GM19467 (cell line): Measurements from ENCODE around the gene SLC6A6.

Experiments used
- ATAC-seq: cut with Tn5 transposase; IDR thresholded peaks from one replicate; pipeline ENCODE4 v1.9.1; 2021; ENCODE audit warnings: mild to moderate bottlenecking, moderate library complexity; ENCODE audit not compliant: unreplicated experiment

SLC6A6 gene

GRCh38 chr3:14464141-14464465 is 61.7 kb downstream of the SLC6A6 start:
- ATAC-seq, result no peak

DNA sequence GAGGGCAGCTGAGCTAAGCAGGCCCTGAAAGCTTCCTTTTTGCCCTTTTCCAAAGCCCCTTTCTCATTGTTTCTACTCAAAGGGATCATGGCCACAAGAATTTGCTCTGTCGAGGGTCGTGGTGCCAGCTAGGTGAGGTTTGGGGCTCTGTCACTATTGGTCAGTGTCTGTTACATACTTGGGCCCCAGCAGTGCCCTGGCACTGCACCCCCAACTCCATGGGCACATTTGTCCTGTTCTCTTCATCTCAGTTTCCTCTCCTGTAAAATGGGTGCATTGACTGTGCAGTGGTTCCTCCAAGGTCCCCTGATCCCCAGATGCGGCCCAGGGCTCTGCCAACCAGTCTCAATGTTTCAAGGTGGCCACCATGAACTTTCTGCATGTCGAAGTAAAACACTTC is 62.1 kb downstream of the SLC6A6 start:
- ATAC-seq, result no peak

GRCh38 chr3:14465425-14465824 is 63.0 kb downstream of the SLC6A6 start:
- ATAC-seq, result no peak

- ATAC-seq, result no peak
These were observed 63.9 kb downstream of the SLC6A6 start for GRCh38 chr3:14466179-14466903.

DNA sequence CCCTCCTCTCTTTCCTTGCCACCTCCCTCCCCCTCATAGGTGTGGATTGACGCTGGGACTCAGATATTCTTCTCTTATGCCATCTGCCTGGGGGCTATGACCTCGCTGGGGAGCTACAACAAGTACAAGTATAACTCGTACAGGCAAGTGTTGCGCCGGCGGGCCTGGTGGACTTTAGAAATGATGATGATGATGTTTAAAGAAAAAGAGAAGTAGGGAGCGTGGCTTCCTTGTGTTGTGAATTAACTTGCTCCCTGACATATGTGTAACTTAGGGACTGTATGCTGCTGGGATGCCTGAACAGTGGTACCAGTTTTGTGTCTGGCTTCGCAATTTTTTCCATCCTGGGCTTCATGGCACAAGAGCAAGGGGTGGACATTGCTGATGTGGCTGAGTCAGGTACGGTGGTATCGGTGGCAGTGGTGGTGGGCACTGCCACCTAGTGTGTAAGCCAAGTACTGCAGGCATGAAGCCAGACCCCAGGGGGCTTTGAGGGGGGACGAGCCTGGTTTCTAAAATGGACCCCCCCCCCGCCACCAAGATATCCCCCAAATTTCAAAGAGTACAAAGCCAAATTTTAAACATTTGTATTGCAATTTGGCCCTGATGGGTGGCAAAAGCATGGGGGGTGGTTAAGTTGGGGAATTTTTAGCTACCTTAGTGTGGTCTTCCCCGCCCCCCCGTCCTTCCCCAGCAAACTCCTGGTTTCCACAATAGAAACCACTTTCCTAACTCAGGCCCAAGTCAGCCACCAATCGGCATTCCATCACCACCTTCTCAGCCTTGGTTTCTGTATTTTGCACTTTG is 65.6 kb downstream of the SLC6A6 start:
- no peak for ATAC-seq

- no peak for ATAC-seq
These were observed 66.2 kb downstream of the SLC6A6 start for GRCh38 chr3:14468621-14468981.

DNA sequence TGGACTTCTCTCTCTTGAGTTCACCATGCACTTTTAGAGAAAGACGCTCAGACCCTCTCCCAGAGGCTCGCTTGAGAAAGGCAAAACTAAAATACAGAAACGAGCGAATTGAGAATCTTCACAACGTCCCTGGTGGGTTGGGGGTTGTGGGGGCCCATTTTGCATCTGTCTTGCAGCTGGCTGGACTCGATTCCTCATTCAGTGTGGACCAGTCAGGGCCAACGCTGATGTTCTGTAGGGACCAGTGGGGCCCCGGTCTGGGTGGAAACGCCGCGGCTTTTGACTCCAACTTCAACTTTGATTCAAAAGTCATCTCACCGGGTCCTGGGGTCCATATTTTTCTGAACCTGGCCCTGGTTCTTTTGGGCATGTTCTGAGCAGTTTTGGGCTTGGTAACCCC is 68.1 kb downstream of the SLC6A6 start:
- ATAC-seq, result no peak

GRCh38 chr3:14471016-14471415 is 68.6 kb downstream of the SLC6A6 start:
- no peak for ATAC-seq

DNA sequence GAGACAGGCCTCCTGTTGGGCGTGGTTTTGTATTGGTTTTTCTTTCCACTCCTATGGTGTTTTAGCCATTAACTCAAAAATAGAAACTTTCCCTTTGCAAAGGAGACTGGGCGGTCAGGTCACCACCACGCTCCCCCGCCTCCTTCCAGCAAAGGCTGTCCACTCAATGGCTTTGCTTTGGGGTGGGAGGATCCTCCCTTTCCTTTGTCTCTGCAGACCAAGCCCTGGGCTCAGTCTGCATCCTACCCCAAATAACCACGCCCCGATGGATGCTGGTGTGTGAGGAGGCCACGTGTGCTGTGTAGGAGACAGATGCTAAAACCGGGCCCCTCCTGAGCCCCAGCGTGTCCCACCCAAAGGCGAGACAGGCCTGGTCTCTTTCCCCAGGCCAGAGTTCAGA is 69.3 kb downstream of the SLC6A6 start:
- ATAC-seq, result no peak

DNA sequence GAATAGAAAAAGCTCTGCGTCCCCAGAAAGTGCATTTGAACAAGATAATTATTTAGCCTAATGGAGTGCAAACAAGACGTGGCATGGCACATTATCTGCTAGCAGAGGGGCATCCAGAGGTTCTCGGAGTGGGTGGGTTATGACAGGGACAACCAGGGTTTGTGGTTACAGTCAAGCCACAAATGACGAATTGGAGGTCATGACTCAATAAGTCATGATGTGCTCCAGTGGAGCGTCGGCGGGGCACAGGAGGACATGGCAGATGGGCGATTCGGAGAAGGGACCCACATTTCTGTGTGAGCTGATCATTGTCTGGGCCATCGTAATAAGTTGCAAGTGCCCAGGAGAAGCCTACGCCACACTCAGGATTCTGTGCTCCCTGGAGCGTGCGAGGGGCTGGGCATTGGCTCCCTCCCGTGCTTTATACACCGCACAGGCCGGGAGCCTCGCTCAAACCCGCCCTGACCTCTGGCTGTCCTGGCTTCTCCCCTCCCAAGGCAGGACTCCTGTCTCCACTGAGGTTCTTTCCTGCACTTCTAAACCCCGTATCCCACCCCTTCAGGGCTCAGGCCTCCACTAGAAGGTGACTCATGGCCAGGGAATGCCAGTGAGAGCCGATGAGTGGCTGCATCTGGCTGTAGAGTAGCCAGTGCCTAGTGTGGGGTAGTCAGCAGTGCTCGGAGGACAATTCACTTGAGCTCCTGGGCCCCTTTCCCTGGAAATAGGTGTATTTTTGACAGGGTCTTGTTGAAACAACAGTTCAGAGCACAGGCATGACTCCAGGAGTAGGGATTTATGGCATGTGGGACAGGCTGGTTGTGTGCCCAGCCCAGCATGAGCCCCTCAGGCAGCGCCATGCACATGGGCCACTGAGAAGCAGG is 70.3 kb downstream of the SLC6A6 start:
- ATAC-seq, result no peak

DNA sequence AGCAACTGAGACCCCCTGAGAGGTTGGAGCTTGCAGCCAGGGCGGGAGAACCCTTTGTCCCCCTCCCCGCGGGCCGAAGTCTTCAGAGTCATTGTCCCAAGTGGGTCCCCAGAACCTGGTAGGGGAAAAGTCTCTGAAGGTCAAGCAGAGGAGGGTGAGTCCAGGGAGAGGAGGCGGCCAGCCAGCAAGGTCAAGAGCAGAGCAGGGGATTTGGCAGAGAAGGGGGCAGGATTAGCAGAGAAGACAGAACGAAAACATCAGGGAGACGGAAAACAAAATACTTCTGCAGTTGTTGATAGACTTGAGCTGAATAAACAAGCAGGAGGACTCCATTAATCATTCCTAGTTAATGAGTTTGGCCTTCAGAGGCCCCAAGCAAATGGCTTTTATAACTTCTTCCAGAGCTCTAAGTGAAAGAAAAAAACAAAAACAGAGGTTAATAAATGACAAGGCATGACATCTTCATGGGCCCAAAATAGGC is 71.0 kb downstream of the SLC6A6 start:
- no peak for ATAC-seq

DNA sequence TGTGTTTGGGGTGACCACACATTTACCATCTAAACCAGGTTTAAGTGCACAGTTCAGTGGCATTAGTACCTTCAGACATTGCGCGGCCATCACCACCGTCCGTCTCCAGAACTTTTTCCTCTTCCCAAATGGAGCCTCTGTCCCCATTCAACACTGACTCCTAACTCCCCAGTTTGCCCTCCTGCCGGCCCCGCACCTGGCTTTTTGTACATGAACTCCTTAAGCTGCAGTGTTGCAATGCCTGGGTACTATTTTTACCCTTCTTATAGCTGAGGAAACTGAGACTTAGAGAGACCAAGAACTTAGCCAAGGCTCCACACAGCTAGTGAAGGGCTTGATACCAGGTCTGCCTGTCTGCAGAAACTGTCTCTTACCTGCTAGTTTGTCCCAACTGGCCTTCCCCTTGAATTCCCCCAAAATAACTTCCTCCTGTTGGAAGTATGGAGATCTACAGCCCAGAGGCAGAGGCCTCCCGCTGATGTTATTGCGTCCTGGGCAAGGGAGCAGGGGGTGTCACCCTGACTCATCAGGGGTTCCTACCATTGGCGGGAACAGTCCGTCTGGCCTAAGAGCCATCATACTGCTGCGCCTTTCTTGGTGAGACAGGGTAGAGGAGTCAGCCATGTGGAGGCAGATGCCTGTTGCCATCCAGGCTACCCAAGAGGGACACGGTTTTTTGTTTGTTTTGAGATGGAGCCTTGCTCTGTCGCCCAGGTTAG is 72.1 kb downstream of the SLC6A6 start:
- ATAC-seq, result no peak

- no peak for ATAC-seq
These were observed 73.2 kb downstream of the SLC6A6 start for GRCh38 chr3:14475621-14476020.

- ATAC-seq, result no peak
These were observed 74.3 kb downstream of the SLC6A6 start for GRCh38 chr3:14476583-14477265.

DNA sequence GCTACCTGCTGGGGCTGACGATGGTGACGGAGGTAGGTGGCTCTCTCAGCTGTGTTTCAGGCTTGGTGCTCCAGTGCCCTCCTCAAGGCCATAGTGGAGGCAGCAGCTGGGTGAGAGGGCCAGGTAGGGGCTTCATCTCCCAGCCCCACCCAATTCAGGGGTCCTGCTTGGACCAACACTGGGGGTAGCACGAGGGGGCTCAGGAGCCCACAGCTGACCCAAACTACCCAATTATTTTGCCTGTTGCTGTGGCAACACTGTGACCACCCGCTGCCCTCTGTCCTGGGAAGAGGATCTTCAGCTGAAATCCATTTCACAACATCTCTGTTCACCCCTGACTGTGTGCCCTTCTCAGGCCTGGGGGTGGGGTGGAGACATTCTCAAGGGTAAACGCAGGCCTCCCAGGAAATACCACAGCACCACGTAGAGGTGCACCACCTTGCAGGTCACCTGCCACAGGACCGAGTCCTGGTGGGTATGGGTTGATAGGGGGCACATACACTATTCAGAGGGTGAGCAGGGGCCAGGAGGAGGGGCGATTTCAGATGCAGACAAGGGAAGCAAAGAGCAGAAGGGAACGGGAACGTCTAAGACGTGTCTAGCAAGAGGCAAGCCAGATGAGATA is 75.0 kb downstream of the SLC6A6 start:
- ATAC-seq, result no peak

DNA sequence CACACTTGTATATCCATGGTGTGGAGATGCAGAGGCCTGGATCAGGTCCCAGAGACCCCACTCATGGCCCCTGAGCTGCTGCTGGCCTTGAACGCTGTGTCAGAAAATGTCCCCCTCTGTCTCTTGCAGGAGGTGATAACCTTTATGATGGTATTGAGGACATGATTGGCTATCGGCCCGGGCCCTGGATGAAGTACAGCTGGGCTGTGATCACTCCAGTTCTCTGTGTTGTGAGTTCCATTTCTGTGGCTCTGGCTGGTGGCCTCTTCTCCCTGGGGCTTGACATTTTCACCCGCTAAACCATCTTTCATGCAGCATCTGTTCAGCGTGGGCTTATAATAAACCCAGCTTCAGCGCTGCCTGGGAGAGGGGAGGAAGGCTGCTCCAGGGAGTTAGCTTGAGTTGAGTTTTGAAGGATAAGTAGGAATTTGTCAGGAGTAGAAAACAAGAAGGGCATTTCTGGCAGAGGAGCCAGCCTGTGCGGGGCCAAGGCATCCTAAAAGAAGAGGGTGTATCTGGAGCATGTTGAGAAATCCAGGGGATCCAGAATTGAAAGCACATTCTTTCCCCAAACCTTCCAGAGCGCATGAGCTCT is 76.6 kb downstream of the SLC6A6 start:
- no peak for ATAC-seq

DNA sequence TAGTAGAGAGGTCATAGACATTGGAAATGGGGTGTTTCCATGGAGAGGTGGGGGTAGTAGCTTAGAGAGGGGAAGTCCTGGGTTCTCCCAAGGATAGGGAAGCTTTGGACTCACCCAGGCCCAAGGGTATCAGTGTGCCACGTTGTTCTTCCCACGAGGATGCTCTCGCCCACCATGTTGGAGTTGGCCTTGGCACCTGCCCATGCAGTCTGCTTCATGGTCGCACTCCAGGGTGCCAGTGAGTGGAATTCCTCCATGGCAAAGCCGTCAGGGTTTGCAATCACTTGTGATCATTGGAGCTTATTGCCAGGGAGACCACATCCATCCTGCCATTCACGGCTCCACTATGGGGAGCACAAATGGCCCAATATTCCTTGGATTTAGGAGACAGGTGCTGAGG is 77.2 kb downstream of the SLC6A6 start:
- no peak for ATAC-seq

GRCh38 chr3:14480207-14481017 is 78.0 kb downstream of the SLC6A6 start:
- ATAC-seq, result no peak
